ENCODE data around the gene TBC1D10A. TPM values are rescaled to one million over a fixed set of nuclear protein-coding genes. Genes with fewer than 3 reads are reported as not detected.

The TBC1D10A gene
- total RNA-seq, 1 experiment from 2014 or later, result 11.1 TPM

DNA sequence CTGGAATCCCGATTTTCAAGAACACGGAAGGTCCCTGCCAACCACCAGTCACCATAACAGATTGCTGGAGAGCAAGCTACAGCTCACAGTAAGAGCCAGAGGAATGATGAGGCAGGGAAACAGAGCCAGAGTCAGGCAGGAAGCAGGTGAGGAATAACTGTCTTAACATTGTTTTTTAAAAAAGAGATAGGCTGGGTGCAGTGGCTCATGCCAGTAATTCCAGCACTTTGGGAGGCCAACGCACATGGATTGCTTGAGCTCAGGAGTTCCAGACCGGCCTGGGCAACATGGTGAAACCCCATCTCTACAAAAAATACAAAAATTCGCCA lies 24.0 kb downstream of the TBC1D10A start:
- DNase-seq (ENCODE audit: low read depth), result no peak

DNA sequence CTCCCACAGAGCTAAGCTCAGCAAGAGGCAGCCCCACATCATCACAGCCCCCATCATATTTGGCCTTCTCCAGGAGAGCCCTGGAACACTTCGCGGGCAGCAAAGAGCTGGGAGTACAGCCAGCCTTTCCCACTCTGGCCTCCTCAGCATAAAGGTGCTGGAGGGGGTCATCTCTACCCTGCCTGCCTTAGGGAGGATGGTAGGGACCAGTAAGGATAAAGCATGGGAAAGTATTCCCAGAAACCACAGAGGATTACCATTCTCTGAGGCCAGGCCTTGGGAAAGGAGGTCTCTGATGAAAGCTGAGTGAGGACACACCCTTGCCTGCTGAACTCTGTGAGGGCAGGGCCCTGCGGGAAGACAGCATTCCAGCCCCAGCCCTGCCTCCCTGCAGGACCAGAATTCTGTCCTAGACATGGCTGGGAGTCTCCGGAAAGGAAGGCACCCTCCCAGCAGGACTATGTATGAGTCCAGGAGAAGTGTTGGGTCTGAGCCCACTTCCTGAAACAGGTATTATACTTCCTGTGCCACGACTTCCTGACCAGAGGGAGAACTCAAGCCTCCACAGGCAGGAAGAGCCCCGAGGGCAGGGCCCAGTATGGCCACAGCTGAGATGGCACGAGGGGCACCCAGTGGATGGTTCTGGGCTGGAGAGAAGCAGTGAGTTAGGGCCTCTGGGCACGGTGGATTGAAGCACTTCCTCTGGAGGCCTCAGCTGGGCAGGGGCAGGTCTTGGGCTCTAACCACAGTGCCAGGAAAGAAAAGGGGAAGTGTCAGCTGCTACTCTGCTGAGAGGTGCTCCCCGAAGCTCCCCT lies 24.5 kb downstream of the TBC1D10A start:
- DNase-seq (ENCODE audit: low read depth), result peak; percentile 82

- no peak for DNase-seq (ENCODE audit: low read depth)
These were observed 27.4 kb downstream of the TBC1D10A start for GRCh38 chr22:30299322-30299721.

GRCh38 chr22:30297991-30298701 lies 28.6 kb downstream of the TBC1D10A start:
- no peak for DNase-seq (ENCODE audit: low read depth)

GRCh38 chr22:30297276-30297990 lies 29.3 kb downstream of the TBC1D10A start:
- DNase-seq (ENCODE audit: low read depth), result no peak

- DNase-seq (ENCODE audit: low read depth), result no peak
These were observed 29.9 kb downstream of the TBC1D10A start for GRCh38 chr22:30296833-30297232.

GRCh38 chr22:30296324-30296723 lies 30.4 kb downstream of the TBC1D10A start:
- no peak for DNase-seq (ENCODE audit: low read depth)

DNA sequence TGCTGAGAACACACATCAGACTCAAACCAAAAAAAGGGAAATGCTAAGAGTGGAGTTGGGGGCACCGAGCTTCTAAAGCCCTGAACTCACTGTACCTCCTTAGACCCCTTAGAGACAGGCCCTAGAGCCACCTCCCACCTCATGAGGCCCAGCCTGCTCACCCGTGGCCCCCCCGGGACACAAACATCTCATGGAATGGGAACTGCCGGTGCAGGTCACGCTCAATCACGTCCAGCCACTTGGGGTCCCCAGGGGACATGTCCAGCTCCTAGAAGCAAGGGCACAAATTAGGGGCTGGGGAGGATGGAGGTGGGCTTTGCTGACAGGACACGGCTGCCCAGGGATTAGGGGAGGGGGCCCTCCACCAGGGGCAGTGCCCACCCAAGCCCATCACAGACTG lies 31.2 kb downstream of the TBC1D10A start:
- no peak for DNase-seq (ENCODE audit: low read depth)

- no peak for DNase-seq (ENCODE audit: low read depth)
These were observed 31.9 kb downstream of the TBC1D10A start for GRCh38 chr22:30294830-30295229.

GRCh38 chr22:30294066-30294465 lies 32.7 kb downstream of the TBC1D10A start:
- no peak for DNase-seq (ENCODE audit: low read depth)

GRCh38 chr22:30293026-30293425 lies 33.7 kb downstream of the TBC1D10A start:
- DNase-seq (ENCODE audit: low read depth), result no peak

GRCh38 chr22:30292069-30292970 lies 34.4 kb downstream of the TBC1D10A start:
- no peak for DNase-seq (ENCODE audit: low read depth)

GRCh38 chr22:30291058-30291892 lies 35.5 kb downstream of the TBC1D10A start:
- DNase-seq (ENCODE audit: low read depth), result peak; percentile 64

DNA sequence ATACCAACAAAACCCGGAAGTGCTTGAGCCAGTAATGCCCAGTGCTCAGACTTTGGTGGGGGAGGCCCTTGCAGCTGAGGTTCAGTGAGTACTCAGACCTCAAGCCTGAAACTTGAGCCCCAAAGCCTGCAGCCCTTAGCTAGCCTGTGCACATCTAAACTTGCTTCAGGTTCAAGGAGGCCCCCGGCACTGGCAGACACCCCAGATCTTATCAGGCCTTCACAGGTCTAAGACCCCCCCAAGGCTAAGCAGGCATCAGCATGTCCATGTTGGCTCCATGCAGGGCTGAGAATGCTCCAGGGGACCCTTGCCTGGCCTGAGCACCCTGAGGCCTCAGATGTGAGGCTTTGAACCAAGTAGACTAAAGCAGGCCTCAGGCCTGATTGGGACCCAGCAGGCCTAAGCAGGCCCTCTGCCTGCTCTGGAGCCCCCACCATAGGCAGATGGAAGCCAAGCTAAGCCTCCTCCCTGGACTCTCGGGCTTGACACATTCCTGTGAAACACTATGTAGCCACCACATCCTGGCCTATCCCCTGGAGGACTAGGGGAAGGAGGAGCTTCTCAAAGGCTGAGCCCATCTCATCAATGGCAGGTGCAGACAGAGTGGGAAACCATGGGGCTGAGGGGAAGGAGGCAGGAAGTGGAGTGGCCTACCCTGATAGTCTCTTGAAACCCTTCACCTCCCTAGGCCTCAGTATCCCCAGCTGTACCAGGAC lies 36.2 kb downstream of the TBC1D10A start:
- peak; percentile 64 for DNase-seq (ENCODE audit: low read depth)

GRCh38 chr22:30289980-30290313 lies 36.8 kb downstream of the TBC1D10A start:
- no peak for DNase-seq (ENCODE audit: low read depth)

- DNase-seq (ENCODE audit: low read depth), result peak; percentile 96
These were observed 37.4 kb downstream of the TBC1D10A start, which contains the start of gene CASTOR1 for GRCh38 chr22:30289141-30289979. CASTOR1 (minus strand) TSS chr22:30289505; CDS start chr22:30289497, 8 bp downstream.

DNA sequence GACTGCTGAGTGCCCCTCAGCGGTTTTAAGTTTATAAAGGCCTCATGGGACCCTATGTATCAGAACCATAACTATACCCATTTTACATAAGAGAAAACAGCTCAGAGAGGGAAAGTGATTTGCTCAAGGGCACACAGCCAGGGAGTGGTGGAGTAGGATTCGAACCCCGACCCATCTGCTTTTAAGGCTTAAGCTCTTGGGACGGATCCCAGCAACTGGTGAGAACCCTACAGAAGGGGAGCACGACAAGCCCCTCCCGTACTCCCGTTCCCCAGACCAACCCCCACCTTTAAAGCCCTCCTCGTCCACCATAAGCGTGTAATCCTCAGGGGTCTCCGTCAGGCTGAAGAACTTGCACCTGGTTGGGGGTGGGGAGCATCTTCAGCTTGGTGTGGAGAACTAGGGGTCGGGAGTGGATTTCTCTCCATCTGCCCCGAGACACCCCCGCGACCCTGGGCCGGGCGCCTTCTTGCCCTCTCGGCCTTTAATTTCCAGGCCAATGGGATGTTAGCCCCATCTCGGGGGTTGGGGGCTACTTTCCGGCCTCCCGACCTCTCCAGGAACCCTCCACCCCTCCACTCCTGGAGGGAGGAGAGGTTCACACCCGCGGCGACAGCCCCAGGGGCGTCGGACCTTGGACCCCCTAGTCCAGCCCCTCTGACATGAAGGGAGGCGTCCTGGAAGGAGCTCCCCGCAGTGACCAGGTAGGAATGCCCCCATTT lies 38.2 kb downstream of the TBC1D10A start:
- no peak for DNase-seq (ENCODE audit: low read depth)
